ENCODE data around the gene CILP2.

The CILP2 gene, protein sequence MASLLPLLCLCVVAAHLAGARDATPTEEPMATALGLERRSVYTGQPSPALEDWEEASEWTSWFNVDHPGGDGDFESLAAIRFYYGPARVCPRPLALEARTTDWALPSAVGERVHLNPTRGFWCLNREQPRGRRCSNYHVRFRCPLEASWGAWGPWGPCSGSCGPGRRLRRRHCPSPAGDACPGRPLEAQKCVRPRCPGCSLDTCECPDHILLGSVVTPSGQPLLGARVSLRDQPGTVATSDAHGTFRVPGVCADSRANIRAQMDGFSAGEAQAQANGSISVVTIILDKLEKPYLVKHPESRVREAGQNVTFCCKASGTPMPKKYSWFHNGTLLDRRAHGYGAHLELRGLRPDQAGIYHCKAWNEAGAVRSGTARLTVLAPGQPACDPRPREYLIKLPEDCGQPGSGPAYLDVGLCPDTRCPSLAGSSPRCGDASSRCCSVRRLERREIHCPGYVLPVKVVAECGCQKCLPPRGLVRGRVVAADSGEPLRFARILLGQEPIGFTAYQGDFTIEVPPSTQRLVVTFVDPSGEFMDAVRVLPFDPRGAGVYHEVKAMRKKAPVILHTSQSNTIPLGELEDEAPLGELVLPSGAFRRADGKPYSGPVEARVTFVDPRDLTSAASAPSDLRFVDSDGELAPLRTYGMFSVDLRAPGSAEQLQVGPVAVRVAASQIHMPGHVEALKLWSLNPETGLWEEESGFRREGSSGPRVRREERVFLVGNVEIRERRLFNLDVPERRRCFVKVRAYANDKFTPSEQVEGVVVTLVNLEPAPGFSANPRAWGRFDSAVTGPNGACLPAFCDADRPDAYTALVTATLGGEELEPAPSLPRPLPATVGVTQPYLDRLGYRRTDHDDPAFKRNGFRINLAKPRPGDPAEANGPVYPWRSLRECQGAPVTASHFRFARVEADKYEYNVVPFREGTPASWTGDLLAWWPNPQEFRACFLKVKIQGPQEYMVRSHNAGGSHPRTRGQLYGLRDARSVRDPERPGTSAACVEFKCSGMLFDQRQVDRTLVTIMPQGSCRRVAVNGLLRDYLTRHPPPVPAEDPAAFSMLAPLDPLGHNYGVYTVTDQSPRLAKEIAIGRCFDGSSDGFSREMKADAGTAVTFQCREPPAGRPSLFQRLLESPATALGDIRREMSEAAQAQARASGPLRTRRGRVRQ

DNA sequence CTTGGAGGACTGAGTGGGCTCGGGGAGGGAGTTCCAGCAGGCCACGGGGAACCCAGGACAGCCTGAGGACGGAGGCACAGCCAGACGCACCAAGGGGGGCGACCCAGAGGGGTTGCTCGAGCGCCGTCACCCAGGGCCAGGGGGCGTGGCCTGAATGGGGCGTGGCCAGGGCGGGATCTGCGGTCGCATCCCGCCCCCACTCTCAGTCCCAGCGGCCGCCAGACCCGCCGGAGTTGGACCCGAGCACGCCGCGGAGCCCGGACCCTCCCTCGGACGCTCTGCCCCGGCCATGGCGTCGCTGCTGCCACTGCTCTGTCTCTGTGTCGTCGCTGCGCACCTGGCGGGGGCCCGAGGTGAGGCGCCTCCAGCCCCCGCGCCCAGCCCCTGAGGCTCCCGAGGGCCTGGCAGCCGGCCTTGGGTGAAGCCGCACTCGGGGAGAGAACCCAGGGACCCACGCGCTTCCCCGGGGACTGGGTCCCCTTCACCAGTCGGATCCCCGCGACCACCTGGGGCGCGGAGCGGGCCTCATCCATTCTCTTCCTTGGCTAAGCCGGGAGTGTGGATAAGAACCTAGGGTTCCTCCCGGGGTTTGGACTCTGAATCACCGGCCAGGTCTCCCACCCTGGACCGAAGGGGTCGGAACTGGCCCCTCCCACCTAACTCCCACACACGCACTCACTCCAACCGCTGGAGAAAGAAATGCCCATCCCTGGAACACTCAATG is at the start of gene CILP2:
CILP2 (plus strand) TSS at position 205 of the 724 bp plus-strand sequence; CDS start at position 290, 85 bp downstream.
- DNase-seq = peak; percentile 56

DNA sequence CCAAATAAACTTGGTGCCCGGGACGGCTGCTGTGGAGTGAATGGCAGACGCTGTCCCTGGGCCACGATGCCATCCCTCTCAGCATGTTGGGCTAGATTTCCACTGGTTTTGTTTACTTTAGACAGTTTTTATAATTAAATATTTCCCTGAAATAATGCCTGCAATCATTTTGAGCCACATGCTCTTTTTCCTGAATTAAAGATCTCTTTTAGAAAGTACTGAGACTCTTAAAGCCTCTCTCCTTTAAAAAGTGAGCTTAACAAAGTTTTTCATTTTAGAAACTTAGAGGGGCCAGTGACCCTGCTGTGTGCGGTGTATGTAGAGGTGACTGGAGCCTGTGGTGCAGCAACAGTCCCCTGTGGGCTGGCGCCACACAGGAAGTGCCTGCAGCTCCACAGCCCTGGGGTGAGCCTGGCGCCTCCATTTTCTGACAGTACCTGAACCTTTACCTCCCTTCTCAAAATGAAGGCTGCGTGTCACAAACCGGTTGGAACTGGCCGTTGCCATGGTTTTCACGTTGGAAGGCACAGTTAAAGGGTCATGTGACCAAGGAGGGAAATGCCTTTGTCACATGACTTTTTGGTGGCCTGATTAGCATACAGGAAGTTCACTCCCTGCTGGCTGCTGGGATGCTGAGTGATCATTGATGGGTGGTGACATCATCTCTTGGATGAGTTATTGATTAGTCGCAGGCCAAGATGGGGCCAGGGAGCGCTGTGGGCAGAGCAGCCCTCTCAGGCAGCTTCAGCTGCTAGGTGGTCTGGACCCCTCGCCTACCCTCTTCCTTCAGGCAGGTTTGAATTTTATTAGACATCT is 49.0 kb upstream of the CILP2 start:
- peak; percentile 78 for DNase-seq

DNA sequence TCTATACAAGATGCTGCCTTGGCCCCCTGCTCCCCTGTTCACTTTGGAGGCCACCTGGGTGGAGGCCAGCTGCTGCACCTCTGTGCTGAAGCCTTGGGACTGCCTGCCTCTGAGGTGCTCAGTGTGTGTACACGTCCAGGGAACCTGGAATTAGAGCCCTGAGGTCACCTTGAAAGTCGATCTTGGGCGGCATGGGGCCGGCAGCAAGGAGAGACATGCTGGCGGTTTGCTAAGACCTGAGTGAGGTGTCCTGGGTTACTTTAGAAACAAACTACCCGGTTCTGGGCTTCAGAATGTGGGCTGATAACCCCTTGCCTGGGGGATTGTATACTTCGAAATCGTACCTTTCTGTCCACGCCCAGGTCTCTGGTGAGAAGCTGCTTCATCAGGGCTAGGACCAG is 48.3 kb upstream of the CILP2 start:
- no peak for DNase-seq

DNA sequence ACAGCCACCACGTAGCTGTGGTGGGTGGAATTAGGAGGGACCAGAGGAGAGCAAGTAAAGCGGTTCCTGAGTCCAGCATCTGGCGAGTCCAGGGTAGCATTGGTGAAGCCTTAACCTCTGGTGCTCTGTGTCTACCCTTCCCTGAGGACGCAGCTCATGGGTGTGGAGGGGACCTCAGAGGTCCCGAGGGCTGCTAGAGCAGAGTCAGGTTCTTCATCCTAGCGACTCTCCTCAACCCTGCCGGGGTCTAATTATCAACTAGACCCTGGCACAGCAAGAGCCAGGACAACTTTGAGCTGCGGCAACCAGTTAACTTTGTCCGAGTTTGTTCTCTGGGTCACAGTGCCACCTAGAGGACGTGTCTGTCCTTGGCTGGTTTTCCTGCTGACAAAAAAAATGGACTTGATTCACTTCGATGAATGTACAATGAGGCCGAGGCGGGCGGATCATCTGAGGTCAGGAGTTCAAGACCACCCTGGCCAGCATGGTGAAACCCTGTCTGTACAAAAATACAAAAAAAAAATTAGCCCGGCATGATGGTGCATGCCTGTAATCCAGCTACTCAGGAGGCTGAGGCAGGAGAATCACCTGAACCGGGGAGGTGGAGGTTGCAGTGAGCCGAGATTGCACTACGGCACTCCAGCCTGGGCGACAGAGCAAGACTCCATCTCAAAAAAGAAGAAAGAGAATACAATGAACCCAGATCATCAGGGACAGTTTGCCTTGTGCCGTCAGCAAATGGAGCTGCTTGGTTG is 47.7 kb upstream of the CILP2 start:
- peak; percentile 77 for DNase-seq

DNA sequence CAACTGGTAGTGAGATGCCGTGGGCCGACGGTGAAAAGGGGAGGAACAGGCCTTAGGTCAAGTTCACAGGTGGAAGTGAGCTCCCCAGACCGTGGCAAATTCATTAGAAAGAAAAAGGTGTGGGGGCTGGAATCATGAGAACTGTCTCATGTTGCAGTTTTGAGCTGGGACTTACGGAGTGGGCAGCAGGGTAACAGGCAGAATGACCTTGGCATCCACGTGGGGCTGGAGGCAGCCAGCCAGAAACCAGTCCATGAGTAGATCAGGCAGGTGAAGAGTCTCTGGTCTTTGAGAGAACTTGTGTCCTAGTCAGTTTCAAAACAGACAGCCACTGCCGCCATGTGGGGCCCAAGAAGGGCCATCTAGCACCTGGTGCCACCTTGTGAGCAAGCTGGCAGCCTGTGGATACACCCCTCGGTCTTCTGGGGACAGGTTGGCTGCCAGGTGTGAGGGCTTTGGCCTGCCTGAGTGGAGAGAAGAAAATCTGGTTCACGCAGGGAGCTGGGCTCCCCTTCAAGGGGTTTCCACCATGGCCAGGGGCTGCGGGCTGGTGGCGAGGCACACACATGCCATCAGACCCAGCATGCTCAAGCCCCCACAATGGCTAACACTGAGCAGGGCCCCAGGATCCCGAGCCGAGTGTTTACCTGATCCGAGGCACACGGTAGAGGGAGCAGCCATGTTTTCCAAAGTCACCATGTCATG is 46.6 kb upstream of the CILP2 start:
- DNase-seq = no peak

DNA sequence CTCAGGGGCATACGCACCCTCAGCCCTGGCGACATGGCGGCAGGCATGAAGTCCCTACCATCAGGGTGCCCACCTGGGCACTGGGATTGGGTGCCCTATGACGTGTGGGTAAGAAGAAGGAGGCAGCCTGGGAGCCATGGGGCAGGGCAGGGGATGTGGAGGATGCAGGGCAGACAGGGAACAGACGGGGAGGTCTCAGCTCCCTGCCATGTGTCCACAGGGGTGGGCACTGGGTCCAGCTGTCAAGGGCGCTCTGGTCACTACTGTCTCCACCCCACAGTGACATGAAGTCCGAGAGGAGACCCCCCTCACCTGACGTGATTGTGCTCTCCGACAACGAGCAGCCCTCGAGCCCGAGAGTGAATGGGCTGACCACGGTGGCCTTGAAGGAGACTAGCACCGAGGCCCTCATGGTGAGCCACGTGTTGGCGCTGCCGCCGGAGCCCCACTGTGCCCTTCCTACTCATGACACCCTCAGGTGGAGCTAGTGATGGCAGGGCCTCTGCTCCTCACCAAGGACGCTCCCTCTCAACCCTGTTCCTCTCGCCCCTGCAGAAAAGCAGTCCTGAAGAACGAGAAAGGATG is 45.9 kb upstream of the CILP2 start:
- no peak for DNase-seq

DNA sequence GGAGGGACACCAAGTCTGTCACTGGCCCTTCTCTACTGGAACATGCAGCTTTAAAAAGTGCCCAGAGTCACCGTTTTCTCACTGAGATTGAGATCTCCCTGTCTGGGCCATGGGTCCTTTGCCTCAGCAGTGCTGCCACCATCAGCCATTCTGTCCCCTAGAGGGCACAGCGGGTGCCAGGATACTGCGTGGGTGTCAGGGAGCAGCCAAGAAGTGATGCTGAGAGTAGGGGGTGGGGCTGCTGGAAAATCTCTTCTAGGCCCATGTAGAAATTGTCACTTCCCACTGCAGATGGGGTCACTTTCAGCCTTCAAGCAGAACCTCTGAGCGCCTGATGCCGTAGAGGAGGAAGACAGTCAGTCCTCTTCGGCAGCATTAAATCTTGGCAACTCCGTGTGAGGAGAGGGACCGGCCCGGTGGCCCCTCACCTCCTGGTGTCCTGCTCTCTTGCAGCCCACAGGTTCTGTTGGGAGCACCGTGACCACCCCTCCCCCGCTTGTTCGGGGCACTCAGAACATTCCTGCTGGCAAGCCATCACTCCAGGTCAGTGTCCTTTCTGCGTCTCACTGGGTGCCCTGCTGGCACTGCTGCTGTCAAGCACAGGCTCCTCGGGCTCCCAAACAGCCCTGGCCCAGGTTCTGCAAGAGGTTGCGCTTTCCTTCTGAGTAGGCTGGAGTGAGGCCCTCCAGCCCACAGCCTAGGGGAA is 44.1 kb upstream of the CILP2 start:
- DNase-seq = no peak

DNA sequence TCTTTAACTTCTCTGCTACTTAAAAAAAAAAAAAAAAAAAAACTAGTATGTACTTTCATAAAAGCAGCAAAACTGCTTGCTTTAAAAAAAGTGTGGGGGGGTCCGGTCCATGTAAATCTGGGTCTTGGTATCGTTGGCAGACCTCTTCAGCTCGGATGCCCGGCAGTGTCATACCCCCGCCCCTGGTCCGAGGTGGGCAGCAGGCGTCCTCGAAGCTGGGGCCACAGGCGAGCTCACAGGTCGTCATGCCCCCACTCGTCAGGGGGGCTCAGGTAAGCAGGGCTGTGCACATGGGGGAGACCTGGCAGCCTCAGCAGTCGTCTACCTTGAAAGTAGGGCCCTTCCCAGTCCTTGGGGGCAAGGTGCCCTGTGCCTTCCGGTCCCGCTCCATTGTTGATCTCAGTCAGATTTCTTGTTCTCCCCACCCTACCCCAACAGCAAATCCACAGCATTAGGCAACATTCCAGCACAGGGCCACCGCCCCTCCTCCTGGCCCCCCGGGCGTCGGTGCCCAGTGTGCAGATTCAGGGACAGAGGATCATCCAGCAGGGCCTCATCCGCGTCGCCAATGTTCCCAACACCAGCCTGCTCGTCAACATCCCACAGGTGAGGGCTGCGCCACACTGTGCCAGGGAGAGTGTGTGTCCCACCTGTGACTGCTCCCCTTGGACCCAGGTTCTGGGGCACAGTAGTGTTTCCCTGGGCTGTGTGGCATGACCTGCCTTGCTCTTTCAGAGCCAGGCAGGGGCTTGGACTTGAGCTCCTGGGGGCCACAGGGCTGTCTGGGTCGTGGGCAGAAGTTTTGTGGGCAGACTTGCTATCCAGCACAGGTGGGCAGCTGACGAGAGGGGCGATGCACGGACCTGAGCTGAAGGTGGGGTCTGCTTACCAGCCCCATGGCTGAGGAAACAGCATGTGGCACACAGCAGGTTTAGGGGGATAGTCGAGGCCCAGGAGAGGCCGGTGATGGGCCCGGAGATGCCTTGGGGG is 42.2 kb upstream of the CILP2 start:
- DNase-seq = no peak

DNA sequence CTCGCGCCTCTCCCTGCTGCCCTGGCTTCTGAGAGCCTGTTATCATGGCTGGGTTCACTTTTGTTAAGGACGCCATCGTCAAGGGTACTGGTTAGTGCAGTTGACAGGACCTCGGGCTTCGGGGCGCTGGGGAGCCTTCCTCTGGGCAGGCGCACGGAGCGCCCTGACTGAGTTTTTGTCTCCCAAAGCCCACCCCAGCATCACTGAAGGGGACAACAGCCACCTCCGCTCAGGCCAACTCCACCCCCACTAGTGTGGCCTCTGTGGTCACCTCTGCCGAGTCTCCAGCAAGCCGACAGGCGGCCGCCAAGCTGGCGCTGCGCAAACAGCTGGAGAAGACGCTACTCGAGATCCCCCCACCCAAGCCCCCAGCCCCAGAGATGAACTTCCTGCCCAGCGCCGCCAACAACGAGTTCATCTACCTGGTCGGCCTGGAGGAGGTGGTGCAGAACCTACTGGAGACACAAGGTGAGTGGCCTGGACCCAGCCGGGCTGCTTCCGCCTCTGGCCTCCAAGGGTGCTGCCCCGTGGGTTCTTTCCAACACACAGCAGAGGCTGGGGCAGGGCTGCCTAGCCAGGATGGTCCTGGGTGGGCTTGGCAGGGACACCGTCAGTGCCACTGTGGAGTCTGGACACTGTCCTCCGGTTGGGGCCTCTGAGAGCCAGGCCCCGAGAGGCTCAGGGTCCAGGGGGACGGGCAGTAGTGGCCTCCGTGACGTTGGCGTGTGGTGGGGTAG is 39.6 kb upstream of the CILP2 start:
- no peak for DNase-seq

DNA sequence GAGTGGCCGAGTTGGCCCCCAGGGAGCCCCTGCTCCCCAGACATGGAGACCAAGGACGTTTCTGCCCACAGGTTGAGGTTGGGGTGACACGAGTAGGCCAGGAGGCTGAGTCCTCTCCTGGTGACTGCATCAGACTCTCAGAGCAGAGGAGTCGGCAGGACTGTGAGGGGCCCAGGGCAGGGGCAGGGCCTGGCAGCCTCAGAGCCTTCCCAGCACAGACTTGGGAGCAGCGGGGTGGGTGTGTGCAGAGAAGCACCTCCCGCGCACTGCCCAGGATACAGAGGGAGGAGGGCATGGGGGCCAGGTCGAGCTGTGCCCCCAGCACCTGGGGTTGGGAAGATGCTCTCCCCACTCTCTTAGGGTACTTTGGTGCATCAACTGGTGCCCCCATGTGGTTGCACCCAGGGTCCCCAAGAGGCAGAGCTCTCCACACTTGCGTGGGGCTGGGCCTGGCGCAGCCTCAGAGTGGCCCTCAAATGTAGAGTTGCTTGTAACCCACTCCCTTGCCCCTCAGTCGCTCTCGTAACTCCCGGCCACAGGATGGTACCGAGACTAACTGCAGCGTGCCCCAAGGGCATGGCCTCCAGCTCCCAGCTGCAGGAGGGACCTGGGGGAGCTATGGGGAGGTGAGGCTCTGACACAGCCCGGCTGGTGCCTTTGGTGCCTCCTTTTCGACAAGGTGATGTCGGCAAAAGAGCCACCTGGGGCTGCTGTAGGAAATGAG is 38.6 kb upstream of the CILP2 start:
- no peak for DNase-seq

DNA sequence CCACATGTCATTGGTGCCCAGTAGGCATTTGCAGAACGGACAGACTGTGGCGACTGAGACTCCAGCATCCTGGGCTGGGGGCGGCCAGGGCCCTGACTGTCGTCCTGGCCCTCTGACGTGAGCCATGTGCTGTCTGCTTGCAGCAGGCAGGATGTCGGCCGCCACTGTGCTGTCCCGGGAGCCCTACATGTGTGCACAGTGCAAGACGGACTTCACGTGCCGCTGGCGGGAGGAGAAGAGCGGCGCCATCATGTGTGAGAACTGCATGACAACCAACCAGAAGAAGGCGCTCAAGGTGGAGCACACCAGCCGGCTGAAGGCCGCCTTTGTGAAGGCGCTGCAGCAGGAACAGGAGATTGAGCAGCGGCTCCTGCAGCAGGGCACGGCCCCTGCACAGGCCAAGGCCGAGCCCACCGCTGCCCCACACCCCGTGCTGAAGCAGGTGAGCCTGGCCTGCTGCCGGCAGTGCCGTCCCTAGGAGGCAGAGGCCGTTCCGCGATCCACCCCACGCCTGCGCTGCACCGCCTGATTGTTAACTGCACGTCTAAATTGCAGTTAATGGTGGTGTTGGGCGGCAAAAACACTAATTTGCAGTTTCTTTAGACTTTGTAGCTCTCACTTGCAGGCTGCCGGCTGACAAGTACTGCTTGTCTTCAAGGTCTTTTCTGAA is 37.0 kb upstream of the CILP2 start:
- DNase-seq = no peak

DNA sequence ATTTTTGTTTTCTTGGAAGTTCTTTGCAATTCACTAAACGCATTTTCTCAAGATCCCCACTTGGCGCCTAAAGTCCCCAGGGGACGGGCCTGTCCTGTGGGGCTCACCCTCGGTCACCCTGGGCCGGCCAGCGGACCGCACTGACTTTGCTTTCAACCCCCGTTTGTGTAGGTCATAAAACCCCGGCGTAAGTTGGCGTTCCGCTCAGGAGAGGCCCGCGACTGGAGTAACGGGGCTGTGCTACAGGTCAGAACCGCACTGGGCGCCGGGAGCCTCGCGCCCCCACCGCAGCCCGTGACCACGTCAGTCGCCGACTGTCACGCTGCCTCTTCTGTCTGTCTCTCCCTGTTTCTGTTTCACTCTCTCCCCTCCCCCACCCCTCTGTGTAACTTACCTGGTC is 36.3 kb upstream of the CILP2 start:
- no peak for DNase-seq

DNA sequence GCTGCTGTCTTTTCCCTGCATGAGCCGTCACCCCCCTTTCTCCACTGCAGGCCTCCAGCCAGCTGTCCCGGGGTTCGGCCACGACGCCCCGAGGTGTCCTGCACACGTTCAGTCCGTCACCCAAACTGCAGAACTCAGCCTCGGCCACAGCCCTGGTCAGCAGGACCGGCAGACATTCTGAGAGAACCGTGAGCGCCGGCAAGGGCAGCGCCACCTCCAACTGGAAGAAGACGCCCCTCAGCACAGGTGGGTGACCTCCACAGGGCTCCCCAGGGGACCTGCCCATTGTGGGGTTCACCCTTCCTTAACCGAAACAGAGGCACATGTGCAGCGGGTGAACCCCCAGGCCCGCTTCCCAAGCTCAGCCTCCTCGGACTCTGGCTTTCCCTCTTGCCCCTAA is 35.8 kb upstream of the CILP2 start:
- DNase-seq = no peak

DNA sequence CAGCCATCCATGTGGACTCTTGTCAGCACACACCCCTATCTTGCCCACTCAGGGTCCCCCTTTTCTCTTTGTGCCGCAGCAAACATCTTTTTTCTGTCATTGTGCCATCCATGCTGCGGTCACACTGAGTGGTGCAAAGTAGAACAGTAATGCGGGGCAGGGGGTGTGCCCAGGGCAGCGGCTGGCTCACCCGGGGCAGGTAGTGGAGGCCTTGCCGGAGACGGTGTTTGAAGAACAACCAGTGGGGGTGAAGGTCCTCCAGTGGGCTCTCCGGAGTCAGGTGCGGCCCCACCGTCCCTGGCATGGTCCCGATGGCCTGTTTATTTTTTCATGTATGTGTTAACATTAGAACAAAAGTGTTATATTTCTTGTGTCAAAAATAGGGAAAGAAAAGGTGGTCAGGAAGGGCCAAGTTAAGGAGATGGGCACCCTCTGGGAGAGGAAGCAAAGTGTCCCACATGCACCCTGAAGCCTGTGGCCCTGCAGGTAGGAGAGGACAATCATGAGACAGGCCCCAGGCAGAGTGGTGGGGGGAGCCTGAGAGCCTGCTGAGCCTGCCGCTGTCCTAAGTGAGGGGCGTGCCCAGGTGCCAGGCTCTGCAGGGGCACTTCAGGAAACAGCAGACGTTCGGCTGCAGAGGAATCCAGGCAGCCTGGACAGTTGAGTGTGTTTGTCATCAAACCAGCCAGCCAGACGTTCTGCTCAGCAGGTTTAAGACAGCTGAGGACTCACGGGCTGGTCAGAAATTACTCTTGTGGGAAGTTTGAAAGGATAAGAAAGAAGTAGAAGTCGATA is 35.1 kb upstream of the CILP2 start:
- no peak for DNase-seq

Measured in stimulated activated CD4-positive, alpha-beta T cell treated with anti-CD3 and anti-CD28 coated beads, Interleukin-4, amount 100 ng/mL, for 1 hour (primary cell).